SW 1271 (cell line): Measurements from ENCODE around the gene VGF.
A peak's percentile ranks its signal among the peaks of the same experiment; 100 is the strongest.

Experiments
- DNase-seq, 2 experiments: peaks; one replicate each; lab custom pipeline; 2025; lab: John Stamatoyannopoulos, UW

The VGF gene

GRCh38 chr7:101165958-101166647, 734 bp upstream of the VGF start:
- no peak for DNase-seq

DNA sequence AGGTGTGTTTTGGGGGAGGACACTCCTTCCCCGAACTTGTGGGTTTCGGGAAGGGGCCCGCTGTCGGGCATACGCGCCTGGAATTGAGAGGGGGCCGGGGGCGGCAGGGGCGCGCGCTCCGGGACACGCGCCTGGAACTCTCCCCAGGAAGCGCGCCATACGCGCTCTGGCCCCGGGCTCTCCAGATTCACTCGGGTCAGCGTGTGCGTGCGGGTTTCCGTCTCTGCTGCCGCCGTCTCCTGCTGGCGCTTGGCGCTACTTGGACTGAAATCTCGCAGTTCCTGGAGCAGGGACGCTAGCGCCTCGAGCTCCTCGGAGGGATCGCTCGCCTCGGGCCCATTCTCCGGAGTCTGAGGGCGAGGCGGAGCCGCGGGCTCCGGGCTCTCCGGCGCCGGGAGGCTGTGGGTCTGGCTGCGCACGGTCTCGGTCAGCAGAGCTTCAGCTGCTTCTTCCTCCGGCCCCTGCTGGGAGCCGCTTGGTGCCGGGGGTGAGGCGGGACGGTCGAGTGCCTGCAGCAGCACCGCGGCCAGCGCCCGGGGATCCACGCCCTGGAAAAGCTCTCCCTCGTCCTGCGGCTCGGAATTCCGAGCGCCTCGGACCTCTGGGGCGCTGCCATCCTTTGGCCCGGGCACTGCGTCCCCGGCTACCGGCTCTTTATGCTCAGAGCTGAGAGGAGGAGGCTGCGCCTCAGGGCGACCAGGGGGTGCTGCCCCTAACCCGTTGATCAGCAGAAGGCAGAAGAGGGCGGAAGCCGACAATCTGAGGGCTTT, 1.1 kb downstream of the VGF start:
- no peak for DNase-seq

- peak; percentile 30 to 82 for DNase-seq
These were observed 1.9 kb downstream of the VGF start for GRCh38 chr7:101163279-101164070.

- DNase-seq = peak in 1 of 2 experiments; percentile 74
These were observed 2.7 kb downstream of the VGF start for GRCh38 chr7:101162551-101163278.

DNA sequence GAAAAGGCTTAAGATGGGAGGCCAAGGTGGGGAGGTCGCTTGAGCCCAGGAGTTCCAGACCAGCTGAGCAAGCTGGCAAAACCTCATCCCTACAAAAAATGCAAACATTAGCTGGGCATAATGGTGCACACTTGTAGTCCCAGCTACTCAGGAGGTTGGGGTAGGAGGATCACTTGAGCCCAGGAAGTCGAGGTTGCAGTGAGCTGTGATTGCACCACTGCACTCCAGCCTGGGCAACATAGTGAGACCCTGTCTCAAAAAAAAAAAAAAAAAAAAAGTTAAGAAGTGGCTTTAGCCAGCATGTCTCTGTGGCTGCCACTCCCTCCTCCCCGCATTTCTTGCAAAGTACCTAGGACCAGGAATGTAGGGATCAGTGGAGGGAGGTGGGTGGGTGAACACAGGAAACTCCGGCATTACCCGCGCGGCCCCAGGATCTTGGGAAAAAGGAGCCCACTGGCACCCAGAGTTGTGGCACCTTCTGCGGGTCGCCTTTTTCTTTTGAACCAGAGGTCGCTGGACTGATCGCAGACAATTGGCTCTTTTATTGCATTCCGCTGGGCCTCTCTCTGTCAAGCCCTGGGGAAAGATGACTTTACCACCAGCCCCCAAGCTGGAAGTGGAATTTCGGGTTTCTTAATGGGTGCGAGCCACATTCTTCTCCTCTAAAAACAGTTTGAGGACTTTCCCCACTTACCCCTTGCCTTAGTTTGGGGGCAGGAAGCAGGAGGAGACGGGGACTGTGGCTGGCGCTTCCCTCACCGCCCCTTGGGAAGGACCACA, 3.5 kb downstream of the VGF start:
- no peak for DNase-seq

- no peak for DNase-seq
These were observed 4.5 kb downstream of the VGF start for GRCh38 chr7:101160910-101161309.

DNA sequence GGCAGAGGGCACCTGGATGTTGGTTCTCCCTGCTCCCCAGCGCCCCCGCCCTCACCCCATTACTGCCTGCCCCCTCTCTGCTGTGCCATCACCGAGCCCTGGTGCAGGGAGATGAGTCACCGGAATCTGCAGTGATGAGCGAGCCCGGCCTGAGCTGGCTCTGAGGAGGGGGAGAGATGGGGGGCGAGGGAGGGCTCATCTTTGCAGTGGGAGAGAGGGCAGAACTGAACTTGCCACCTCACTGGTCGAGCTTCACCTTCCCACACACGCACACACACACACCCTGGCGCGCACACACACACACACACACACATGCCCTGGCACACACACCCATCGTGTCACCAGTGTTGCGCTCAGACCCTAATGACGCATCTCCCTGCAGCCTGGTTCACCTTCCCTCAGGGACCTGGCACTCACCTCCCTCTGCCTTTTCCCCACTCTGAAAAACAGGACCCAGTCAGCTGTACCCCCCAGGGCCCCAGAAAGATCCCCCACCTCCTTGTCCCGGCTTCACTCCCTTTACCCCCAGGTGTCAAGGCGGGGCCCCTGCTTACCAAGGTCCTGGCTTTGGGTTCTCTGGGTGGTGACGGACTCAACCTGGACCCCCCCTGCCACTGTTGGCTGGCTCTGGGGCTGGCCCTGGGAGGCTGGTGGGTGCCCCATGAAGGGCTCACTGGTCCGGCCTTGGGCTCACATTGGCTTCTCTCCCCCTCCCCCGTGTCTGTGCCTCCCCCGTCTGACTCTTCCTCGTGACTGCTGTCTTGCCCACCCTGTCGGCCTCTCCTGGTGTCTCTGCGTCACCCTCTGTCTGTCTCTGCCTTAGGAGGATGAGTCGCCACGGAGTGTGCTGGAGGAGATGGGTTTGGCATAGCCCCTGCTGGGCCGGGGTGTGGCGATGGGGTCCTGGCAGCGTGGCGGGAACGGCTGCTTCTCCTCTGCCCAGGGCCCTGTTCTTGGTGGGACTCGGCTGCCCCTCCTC, 5.4 kb downstream of the VGF start:
- peak in 1 of 2 experiments; percentile 49 for DNase-seq

DNA sequence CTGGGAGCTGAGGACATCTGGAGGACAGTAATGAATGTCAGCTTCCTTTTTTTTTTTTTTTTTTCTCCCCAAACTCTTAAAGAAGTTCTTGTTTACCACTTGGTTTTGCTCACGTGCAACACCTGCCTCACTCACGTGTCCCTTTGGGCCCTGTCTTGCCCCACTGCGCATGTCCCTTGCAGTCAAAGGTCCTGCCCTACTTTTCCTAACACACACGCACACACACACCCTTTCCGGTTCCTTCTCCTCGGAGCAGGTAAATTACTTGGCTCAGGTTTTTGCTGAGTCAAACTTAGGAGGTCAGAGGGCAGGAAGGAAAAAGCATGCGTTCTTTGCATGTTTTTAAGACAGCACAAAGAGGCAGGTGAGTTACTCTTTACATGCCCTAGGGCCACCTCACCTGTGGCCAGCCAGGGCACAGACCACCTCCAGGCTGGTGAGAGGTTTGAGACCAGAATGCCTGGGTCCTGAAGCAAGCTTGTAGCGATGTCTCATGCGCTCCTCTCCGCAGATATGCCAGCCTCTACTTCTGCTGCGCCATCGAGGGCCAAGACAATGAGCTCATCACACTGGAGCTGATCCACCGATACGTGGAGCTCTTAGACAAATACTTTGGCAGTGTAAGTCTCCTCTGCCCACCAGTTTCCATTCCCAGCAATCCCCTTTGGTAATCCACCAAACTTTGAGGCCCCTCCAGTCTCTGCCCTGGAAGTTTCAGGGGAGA, 8.3 kb downstream of the VGF start:
- no peak for DNase-seq

DNA sequence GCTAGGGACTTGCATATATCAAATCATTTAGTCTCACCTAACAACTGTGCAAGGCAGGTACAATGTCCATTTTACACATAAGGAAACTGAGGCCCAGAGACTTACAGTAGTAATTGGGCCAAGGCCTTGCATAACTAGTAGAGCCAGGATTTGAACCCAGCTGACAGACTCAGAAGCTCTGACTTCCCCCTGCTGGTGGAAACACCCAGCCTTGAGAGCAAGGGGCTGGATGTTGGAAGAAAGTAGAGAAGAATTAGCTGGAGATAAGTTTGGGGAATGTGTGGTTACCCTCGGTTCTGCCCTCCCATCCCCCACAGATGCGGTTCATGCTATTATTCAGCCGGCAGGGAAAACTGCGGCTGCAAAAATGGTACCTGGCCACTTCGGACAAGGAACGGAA, 9.1 kb downstream of the VGF start:
- DNase-seq = no peak

GRCh38 chr7:101155303-101155702, 10.1 kb downstream of the VGF start:
- no peak for DNase-seq

DNA sequence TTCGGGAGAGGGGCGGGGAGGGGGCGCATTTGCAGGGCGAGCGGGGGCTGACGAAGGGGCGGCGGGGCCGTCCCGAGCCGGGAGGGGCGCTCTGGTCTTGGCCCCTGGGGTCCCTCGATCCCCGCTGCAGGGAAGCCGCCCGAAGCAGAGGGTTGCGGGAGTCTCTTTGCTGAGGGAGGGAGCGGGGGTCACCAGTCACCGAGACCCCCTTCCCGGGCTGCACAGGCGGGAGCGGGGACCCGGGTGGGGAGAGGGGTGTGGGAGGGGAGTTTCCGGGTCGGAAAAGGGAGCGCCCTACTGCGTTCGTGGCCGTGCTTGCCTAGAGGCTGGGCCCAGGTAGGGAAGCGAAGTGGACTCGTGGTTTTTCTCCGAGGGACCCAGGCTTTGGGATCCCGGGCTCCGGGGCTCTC, 10.7 kb downstream of the VGF start:
- no peak for DNase-seq

DNA sequence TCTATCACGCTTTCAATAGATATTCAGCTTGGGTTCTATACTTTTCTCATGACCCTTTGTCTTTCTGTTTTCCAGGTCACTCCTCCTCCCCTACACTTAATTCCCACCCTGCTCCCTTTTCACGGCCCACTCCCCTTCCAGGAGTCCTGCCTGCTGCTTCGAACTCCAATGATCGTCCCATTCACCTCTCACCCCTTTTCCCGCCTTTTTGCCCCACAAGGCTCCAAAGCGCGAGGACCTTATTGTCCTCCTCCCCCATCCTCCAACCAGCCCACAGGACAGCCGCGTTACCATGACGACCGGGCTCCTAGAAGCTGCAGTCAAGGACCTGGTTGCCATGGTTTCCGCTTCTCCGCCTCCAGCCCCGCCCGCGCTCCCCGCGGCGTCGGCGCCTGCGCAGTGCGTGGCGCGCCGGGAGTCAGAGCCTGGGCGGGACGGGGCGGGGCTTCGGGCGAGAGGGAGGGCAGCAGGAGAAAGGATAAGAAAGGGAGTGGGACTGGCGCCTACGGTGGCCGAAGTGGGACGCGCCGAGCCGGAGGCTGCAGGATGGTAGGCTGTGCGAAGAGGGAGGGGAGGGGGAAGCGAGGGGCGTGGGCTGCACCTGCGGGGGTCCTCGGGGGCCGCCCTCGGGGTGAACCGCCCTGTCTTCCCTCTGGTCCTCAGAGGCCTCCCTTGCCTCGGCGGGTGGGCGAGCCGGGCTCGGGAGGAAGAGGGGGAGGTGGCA, 11.2 kb downstream of the VGF start, which contains the start of gene AP1S1:
Gene AP1S1, plus strand, starts transcription at position 508 of the 724 bp plus-strand sequence. Its CDS starts 39 bp downstream, at position 547.
- peak; percentile 87 to 95 for DNase-seq

DNA sequence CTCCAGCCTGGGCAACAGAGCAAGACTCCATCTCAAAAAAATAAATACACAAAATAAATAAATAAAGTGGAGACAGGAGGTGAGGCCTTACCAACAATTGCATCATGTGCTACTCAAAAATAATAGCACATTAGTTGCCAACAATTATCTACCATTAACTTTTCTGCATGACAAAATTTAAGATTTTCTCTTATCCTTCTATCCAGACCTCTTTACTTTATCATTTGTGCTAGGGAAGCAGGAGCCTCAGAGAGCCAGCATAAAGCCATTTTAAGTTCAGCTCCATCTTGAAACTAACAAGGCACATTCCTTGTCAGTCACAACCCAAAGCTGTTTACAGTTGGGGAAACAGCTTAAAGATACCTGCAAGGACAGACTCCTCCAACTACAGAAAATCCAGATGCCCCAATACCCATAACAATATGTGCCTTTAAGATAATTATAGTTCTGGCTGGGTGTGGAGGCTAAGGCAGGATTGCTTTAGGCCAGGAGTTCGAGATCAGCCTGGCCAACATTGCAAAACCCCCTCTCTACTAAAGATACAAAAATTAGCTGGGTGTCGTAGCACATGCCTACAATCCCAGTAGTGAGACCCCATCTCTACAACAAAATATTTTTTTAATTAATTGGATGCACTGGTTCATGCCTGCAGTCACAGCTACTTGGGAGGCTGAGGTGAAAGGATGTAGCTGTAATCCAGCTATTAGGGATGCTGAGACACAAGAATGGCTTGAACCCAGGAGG, 13.3 kb downstream of the VGF start:
- no peak for DNase-seq

DNA sequence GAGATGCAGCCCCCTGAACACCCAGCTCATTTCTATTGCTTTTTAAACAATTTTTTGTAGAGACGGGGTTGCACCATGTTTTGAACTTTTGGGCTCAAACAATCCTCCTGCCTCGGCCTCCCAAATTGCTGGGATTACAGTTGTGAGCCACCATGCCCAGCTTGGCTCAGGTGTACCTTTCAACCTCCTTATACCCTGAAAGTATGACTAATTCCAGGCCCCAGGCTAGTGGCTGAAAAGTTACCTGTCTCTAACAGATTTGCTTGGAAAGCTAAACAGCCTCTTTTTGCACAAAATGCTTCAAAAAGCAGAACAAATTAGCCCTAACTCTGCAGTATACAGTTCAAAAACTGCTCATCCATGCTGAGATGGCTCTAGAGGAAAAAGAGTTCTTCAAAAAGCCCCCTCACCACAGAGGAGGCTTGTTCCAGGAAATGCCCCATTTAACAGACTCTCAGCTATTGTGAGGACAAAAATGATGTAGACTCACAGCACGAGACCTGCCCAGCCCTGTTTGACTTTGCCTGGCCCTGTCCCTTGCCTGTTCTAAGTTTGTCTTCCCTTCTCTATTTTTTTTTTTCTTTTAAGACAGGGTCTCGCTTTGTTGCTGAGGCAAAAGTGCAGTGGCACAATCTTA, 24.5 kb downstream of the VGF start:
- DNase-seq = no peak

- DNase-seq = no peak
These were observed 25.1 kb downstream of the VGF start for GRCh38 chr7:101140339-101140699.

DNA sequence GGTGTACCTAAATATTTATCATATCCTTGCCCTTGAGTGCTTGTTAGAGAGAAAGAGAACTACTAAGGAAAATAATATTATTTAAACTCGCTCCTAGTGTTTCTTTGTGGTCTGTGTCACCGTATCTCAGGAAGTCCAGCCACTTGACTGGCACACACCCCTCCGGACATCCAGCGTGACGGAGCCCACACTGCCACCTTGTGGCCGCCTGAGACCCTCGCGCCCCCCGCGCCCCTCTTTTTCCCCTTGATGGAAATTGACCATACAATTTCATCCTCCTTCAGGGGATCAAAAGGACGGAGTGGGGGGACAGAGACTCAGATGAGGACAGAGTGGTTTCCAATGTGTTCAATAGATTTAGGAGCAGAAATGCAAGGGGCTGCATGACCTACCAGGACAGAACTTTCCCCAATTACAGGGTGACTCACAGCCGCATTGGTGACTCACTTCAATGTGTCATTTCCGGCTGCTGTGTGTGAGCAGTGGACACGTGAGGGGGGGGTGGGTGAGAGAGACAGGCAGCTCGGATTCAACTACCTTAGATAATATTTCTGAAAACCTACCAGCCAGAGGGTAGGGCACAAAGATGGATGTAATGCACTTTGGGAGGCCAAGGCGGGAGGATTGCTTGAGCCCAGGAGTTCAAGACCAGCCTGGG, 27.0 kb downstream of the VGF start:
- peak; percentile 87 to 95 for DNase-seq
